ENCODE data around the gene SERPINB6. TPM values are rescaled to one million over a fixed set of nuclear protein-coding genes. Genes with fewer than 3 reads are reported as not detected.
A peak's percentile ranks its signal among the peaks of the same experiment; 100 is the strongest.

Gene SERPINB6
- total RNA-seq, 1 experiment from 2014 or later: 131 TPM

- TF ChIP-seq TCF7L2 (IDR thresholded peaks at IDR 0.05; ENCODE audit: low read depth, low read length) (no peak), CTCF (IDR thresholded peaks at IDR 0.05) (no peak), REST (IDR thresholded peaks at IDR 0.05; ENCODE audit: insufficient read depth in 1 of 2, low read depth in 2 of 2, low read length in 1 of 2) (0 out of 4 replicates have a peak, but pooled peaks of 1 of the 2 experiments have one; percentile 44), POLR2AphosphoS5 (IDR thresholded peaks at IDR 0.05; ENCODE audit: low read depth, low read length) (peak; percentile 86), SIN3A (IDR thresholded peaks at IDR 0.05; ENCODE audit: borderline replicate concordance, insufficient read depth, low read depth, low read length) (no peak)
- POLR2A ChIA-PET: interaction anchor here (0.6 to 1.2 kb wide), 7 partner anchors 10 to 189 kb away, joined by 3 to 13 read pairs (median 6); partner anchors contain the start of gene RIPK1
- peak within 1 kb of the TSS; percentile 85 for H3K27ac ChIP-seq (ENCODE audit: low read length)
- peak within 1 kb of the TSS; percentile 84 to 92 for H3K4me3 ChIP-seq (ENCODE audit: low read depth in 2 of 2, low read length in 2 of 2)
- CTCF ChIA-PET: interaction anchor here (0.5 to 1.1 kb wide), 10 partner anchors 13 to 536 kb away, joined by 3 to 9 read pairs (median 4); no protein-coding TSS in a partner anchor
- H3K27me3 ChIP-seq (ENCODE audit: control insufficient read depth, insufficient read depth, low read length): no peaks in the 10 kb centered on the region
- no peaks in the 10 kb centered on the region for H3K9me3 ChIP-seq (ENCODE audit: control insufficient read depth, insufficient read depth, low read depth, low read length)
- in situ Hi-C loops (cut with HindIII; ENCODE audit: low pct_unique_long_range_greater_than_20kb, low sequenced_read_pairs): no loop called here
- peak; percentile 90 for ATAC-seq
- no peak for DNase-seq (ENCODE audit: low read depth, low spot score)
- H3K4me1 ChIP-seq (ENCODE audit: control insufficient read depth, insufficient read depth, low read length): peaks cover 8% of the 10 kb centered on the region
- no peaks in the 10 kb centered on the region; the same call in 1 of the 2 replicates for H3K36me3 ChIP-seq (ENCODE audit: control insufficient read depth, insufficient read depth, low read length)
- intact Hi-C loops (cut with micrococcal nuclease; ENCODE audit: unreplicated experiment): loop anchor here (1.0 to 10.0 kb wide), 2 partner anchors 53 to 255 kb away; partner anchors contain the start of gene PSMG4
- no TSS peak for BruUV-seq (replicated peaks)
These were observed 28.5 kb upstream of the SERPINB6 start, which contains the start of gene NQO2 for GRCh38 chr6:2999618-3000557. Gene NQO2 (plus strand): TSS chr6:2999894. CDS start chr6:3006553, 6,659 bp downstream.

- ChIA-PET POLR2A (interaction anchor here (0.6 to 1.2 kb wide), 6 partner anchors 9 to 190 kb away, joined by 3 to 13 read pairs (median 7); partner anchors contain the start of gene RIPK1), CTCF (interaction anchor here (0.5 to 1.1 kb wide), 8 partner anchors 12 to 537 kb away, joined by 3 to 9 read pairs (median 4); no protein-coding TSS in a partner anchor)
- intact Hi-C loops (cut with micrococcal nuclease; ENCODE audit: unreplicated experiment) (loop anchor here (1.0 to 10.0 kb wide), 2 partner anchors 54 to 256 kb away; partner anchors contain the start of gene PSMG4), in situ Hi-C loops (cut with HindIII; ENCODE audit: low pct_unique_long_range_greater_than_20kb, low sequenced_read_pairs) (no loop called here)
- Histone ChIP-seq H3K9me3 (ENCODE audit: control insufficient read depth, insufficient read depth, low read depth, low read length) (no peaks in the 10 kb centered on the region), H3K4me1 (ENCODE audit: control insufficient read depth, insufficient read depth, low read length) (peaks cover 8% of the 10 kb centered on the region), H3K27me3 (ENCODE audit: control insufficient read depth, insufficient read depth, low read length) (no peaks in the 10 kb centered on the region), H3K4me3 (ENCODE audit: low read depth in 2 of 2, low read length in 2 of 2) (peak overlapping the region; percentile 69 to 92), H3K36me3 (ENCODE audit: control insufficient read depth, insufficient read depth, low read length) (no peaks in the 10 kb centered on the region; the same call in 1 of the 2 replicates), H3K27ac (ENCODE audit: low read length) (peak overlapping the region; percentile 74)
- ATAC-seq: peak; percentile 55
- no TSS peak for BruUV-seq (replicated peaks)
- TF ChIP-seq REST (IDR thresholded peaks at IDR 0.05; ENCODE audit: insufficient read depth in 1 of 2, low read depth in 2 of 2, low read length in 1 of 2): no peak
- TF ChIP-seq TCF7L2 (IDR thresholded peaks at IDR 0.05; ENCODE audit: low read depth, low read length): no peak
- no peak for TF ChIP-seq POLR2AphosphoS5 (IDR thresholded peaks at IDR 0.05; ENCODE audit: low read depth, low read length)
- no peak for TF ChIP-seq SIN3A (IDR thresholded peaks at IDR 0.05; ENCODE audit: borderline replicate concordance, insufficient read depth, low read depth, low read length)
- no peak for TF ChIP-seq CTCF (IDR thresholded peaks at IDR 0.05)
- no peak for DNase-seq (ENCODE audit: low read depth, low spot score)
These were observed 27.7 kb upstream of the SERPINB6 start for GRCh38 chr6:2998998-2999617.
